ENCODE measurements around the gene UCMA.

DNA sequence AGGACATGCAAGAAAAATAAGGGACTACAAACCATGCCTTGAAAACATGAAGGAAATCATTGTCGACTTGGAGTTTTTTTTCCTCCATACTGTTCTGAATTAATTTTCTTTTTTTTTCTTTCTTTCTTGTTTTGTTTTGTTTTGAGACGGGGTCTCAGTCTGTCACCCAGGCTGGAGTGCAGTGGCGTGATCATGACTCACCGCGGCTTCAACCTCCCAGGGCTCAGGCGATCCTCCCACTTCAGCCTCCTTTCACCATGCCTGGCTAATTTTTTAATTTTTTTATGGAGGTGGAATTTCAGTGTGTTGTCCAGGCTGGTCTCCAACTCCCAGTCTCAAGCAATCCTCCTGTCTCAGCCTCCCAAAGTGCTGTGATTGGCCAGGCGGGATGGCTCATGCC is 11.6 kb downstream of the UCMA start:
- TF ChIP-seq POLR2A (IDR thresholded peaks at IDR 0.05; ENCODE audit: low read depth, low read length) = no peak
- TF ChIP-seq TAF1 (IDR thresholded peaks at IDR 0.05; ENCODE audit: borderline replicate concordance, low read depth, low read length) = no peak
